Natural killer cell (primary cell): ENCODE data around the gene APBA1. TPM values are rescaled to one million over a fixed set of nuclear protein-coding genes. Genes with fewer than 3 reads are reported as not detected.

Experiments
- ATAC-seq, 3 donors: fragments of 150-1000 bp in 2 of 3; fragments of 200-7000 bp in 1 of 3; cut with Tn5 transposase; 1 replicate in 1 of 3; 2 replicates in 2 of 3; pipeline ENCODE4 v1.10.0; 2021; ENCODE audit warnings: mild to moderate bottlenecking in 2 of 3, moderate library complexity in 2 of 3
- DNase-seq, 2 donors: peaks; one replicate each; pipeline versions ENCODE4 v3.0.0 to v3.0.0-alpha.2; 2013 to 2021; ENCODE audit warnings: mixed read lengths in 1 of 2
- H3K27ac ChIP-seq: one replicate; pipeline ENCODE4 v1.5.1; 2013; ENCODE audit warnings: mild to moderate bottlenecking, low read length
- H3K27me3 ChIP-seq: one replicate; pipeline ENCODE4 v1.6.1; 2013; ENCODE audit warnings: low read length; ENCODE audit not compliant: control insufficient read depth, insufficient read depth
- H3K36me3 ChIP-seq: one replicate; pipeline ENCODE4 v1.6.1; 2013; ENCODE audit warnings: low read length; ENCODE audit not compliant: control insufficient read depth, insufficient read depth
- H3K4me1 ChIP-seq: one replicate; pipeline ENCODE4 v1.6.1; 2013; ENCODE audit warnings: low read length; ENCODE audit not compliant: control insufficient read depth, insufficient read depth
- H3K4me3 ChIP-seq: one replicate; pipeline ENCODE4 v1.5.1; 2013; ENCODE audit warnings: low read length
- H3K9me3 ChIP-seq: one replicate; pipeline ENCODE4 v1.6.1; 2013; ENCODE audit warnings: low read length; ENCODE audit not compliant: control insufficient read depth, insufficient read depth
- H3K27ac Mint-ChIP-seq, 2 donors: one replicate each; pipeline ENCODE4 v1.8.0; 2022; ENCODE audit warnings: mild to moderate bottlenecking in 2 of 2, mixed read lengths in 2 of 2, moderate library complexity in 1 of 2
- H3K27me3 Mint-ChIP-seq, 2 donors: one replicate each; pipeline ENCODE4 v1.8.0; 2022; ENCODE audit warnings: low read depth in 2 of 2, mixed read lengths in 2 of 2
- H3K36me3 Mint-ChIP-seq: one replicate; pipeline ENCODE4 v1.8.0; 2022; ENCODE audit warnings: mixed read lengths
- H3K4me1 Mint-ChIP-seq, 2 donors: one replicate each; pipeline ENCODE4 v1.8.0; 2022; ENCODE audit warnings: mixed read lengths in 2 of 2
- H3K4me3 Mint-ChIP-seq: one replicate; pipeline ENCODE4 v1.8.0; 2022; ENCODE audit warnings: mild to moderate bottlenecking, moderate library complexity, mixed read lengths
- H3K9me3 Mint-ChIP-seq, 2 donors: one replicate each; pipeline ENCODE4 v1.8.0; 2022; ENCODE audit warnings: mixed read lengths in 2 of 2
- CTCF ChIP-seq: fragments of 200-600 bp; IDR thresholded peaks from one replicate; pipeline ENCODE4 v1.8.0; 2022; ENCODE audit warnings: antibody characterized with exemption
- WGBS: methylation state at CpG from one replicate; pipeline ENCODE4 v1.1.7; 2013; ENCODE audit warnings: missing lambda C conversion rate; ENCODE audit not compliant: insufficient coverage; 5-methylcytosine and 5-hydroxymethylcytosine counted together
- intact Hi-C: fragments of 100-400 bp; cut with micrococcal nuclease; formaldehyde crosslinking; loops from one replicate; pipeline ENCODE4 v1.14.2; 2022
- total RNA-seq, 4 donors: library from RNA; stranded (reverse); fragments of 120-200 nt in 1 of 4; gene quantifications; one replicate each; pipeline versions ENCODE4 v1.2.3 to v1.2.4, GENCODE V29; 2013 to 2022

APBA1 gene
- total RNA-seq = under 1 TPM; 0.11 to 0.31 (median 0.13) TPM
- total RNA-seq (2013) = 0.99 TPM

GRCh38 chr9:69671879-69672595, at the start of gene APBA1:
Gene APBA1, minus strand, starts transcription at chr9:69672371.
- Histone ChIP-seq H3K4me3 (peak within 1 kb of the TSS; percentile 66), H3K4me1 (peaks cover 13% of the 10 kb centered on the region), H3K9me3 (no peaks in the 10 kb centered on the region), H3K36me3 (no peaks in the 10 kb centered on the region), H3K27me3 (peaks cover 8% of the 10 kb centered on the region), H3K27ac (no peak within 1 kb of the TSS)
- ATAC-seq (peak; percentile 67 to 73 (median 70)), DNase-seq (peak; percentile 30 to 73)
- H3K9me3 Mint-ChIP-seq = no peaks in the 10 kb centered on the region
- WGBS = under 1% methylated on average over 91 of the region's 92 CpGs
- H3K4me1 Mint-ChIP-seq = peaks cover 8 to 13% of the 10 kb centered on the region in 2 donors
- TF ChIP-seq CTCF = no peak
- H3K4me3 Mint-ChIP-seq = peak within 1 kb of the TSS; percentile 90
- no peaks in the 10 kb centered on the region for H3K36me3 Mint-ChIP-seq
- H3K27me3 Mint-ChIP-seq = peaks cover 0 to 20% of the 10 kb centered on the region in 2 donors
- intact Hi-C loops = loop anchor here (5.0 kb wide), 1 partner anchor 85 kb away; no protein-coding TSS in a partner anchor
- H3K27ac Mint-ChIP-seq = no peak within 1 kb of the TSS

- peaks cover 5% of the 10 kb centered on the region in 2 donors for H3K4me1 Mint-ChIP-seq
- Histone ChIP-seq H3K4me1 (no peaks in the 10 kb centered on the region), H3K36me3 (peaks cover 36% of the 10 kb centered on the region), H3K27me3 (no peaks in the 10 kb centered on the region), H3K4me3 (no peak overlapping the region), H3K27ac (no peak overlapping the region), H3K9me3 (no peaks in the 10 kb centered on the region)
- no peaks in the 10 kb centered on the region for H3K27me3 Mint-ChIP-seq
- ATAC-seq (no peak), DNase-seq (no peak)
- 100% methylated on average over 2 of the region's 2 CpGs for WGBS
- H3K36me3 Mint-ChIP-seq = peaks cover 5% of the 10 kb centered on the region
- TF ChIP-seq CTCF = no peak
- H3K4me3 Mint-ChIP-seq = no peak overlapping the region
- intact Hi-C loops = no loop called here
- no peaks in the 10 kb centered on the region for H3K9me3 Mint-ChIP-seq
- peak overlapping the region in 1 of 2 donors; percentile 25 for H3K27ac Mint-ChIP-seq
Observed at GRCh38 chr9:69719983-69720382, 47.8 kb upstream of the APBA1 start.

GRCh38 chr9:69719367-69719766, 47.2 kb upstream of the APBA1 start:
- H3K27ac ChIP-seq = no peak overlapping the region
- DNase-seq (no peak), ATAC-seq (no peak)
- no peak overlapping the region for H3K4me3 ChIP-seq
- no peaks in the 10 kb centered on the region for H3K27me3 ChIP-seq
- H3K36me3 ChIP-seq = peaks cover 34% of the 10 kb centered on the region
- Mint-ChIP-seq H3K36me3 (peaks cover 5% of the 10 kb centered on the region), H3K9me3 (no peaks in the 10 kb centered on the region), H3K4me1 (peaks cover 5% of the 10 kb centered on the region in 2 donors), H3K4me3 (no peak overlapping the region), H3K27ac (no peak overlapping the region), H3K27me3 (no peaks in the 10 kb centered on the region)
- no peaks in the 10 kb centered on the region for H3K4me1 ChIP-seq
- no peaks in the 10 kb centered on the region for H3K9me3 ChIP-seq
- 93% methylated on average over 3 of the region's 3 CpGs for WGBS
- TF ChIP-seq CTCF = no peak
- intact Hi-C loops = no loop called here

- DNase-seq (no peak), ATAC-seq (no peak)
- H3K4me3 Mint-ChIP-seq = no peak overlapping the region
- 96% methylated on average over 5 of the region's 6 CpGs for WGBS
- intact Hi-C loops = no loop called here
- peaks cover 5% of the 10 kb centered on the region for H3K36me3 Mint-ChIP-seq
- H3K27me3 ChIP-seq = no peaks in the 10 kb centered on the region
- peaks cover 5% of the 10 kb centered on the region in 2 donors for H3K4me1 Mint-ChIP-seq
- H3K27ac ChIP-seq = no peak overlapping the region
- H3K9me3 ChIP-seq = no peaks in the 10 kb centered on the region
- H3K27me3 Mint-ChIP-seq = no peaks in the 10 kb centered on the region
- peaks cover 31% of the 10 kb centered on the region for H3K36me3 ChIP-seq
- no peak for TF ChIP-seq CTCF
- H3K4me3 ChIP-seq = no peak overlapping the region
- H3K27ac Mint-ChIP-seq = no peak overlapping the region
- no peaks in the 10 kb centered on the region for H3K9me3 Mint-ChIP-seq
- no peaks in the 10 kb centered on the region for H3K4me1 ChIP-seq
Observed at GRCh38 chr9:69718218-69718617, 46.0 kb upstream of the APBA1 start.
